Suppressor macrophage treated with lipopolysaccharide for 1 hour (primary cell): Measurements from ENCODE around the gene MTA1.
A peak's percentile ranks its signal among the peaks of the same experiment; 100 is the strongest.

Source experiments
- DNase-seq, 3 donors: peaks; one replicate each; pipeline ENCODE4 v3.0.0-alpha.2; 2020 to 2022

Gene MTA1

DNA sequence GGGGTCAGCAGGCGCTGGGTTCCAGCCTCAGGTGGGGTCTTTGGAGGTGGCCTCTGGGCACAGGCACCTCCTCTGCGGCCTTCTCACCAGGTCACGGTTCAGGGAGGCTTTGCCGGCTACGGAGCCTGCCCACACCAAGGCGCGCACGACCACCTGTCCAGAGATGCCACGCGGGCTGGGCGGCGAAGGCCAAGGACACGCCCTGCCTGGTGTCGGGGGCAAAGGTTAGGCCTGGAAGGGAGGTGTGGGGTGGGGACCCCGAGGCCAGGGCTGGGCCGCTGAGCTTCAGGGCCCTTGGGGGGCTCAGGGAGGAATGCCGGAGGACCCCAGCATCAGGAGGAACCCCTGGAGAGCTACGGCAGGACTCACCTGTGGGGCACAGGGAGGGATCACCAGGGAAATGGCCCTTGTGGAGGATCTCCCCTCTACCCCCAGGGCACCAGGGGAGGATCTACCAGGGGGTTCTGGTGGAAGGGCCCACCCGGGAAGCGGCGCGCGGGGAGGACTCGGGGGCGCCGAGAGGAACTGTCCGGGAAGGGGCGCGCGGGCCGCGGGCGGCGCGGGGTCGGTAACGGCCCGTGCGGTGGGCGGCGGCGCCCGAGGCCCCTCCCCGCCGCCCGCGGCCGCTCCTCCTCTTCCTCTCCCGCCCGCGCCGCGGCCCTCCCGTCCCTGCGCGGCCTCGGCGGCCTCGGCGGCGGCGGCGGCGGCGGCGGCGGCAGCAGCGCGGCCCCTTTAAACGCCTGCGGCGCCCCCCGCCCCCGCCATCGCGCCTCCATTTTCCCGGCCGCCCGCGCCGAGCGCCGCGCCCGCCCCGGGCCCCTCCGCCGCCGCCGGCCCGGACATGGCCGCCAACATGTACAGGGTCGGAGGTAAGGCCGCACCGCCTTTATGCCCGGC, at the start of gene MTA1:
Gene MTA1, plus strand, starts transcription at position 633 of the 897 bp plus-strand sequence. Its CDS starts 209 bp downstream, at position 842.
- DNase-seq: peak; percentile 45 to 88 (median 67)

DNA sequence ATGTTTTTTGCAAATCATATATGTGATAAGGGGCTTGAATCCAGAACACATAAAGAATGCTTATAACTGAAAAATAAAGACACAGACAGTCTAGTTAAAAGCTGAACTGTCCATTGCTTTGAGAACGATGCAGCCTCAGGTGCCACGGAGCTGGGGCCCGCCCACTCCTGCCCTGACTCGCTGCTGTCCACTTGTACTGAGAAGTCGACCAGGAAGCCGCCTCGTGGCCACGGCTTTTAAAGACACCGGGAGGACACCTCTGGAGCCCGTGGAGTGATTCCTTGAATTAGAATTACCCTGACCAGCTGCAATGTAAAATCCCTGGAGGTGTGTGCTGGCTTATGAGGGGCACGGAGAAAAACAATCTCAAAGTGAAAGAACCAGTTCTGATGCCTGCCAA, 45.2 kb upstream of the MTA1 start:
- no peak for DNase-seq

DNA sequence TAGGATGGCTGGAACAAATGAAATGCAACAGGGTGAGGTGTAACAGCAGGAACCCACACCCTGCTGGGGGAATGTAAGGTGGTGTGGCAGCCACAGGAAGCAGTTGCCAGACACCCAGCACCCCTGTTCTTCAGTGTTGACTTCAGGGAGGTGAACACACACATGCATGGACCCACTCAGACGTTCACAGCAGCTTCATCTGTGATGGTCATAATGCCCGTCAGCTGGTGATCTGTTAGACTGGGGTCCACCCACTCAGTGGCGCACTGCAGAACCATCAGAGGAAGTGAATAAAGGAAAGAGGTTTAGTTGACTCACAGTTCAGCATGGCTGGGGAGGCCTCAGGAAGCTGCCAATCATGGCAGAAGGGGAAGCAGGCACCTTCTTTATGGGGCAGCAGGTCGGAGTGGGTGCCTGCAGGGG, 44.0 kb upstream of the MTA1 start:
- peak; percentile 86 to 90 (median 87) for DNase-seq

DNA sequence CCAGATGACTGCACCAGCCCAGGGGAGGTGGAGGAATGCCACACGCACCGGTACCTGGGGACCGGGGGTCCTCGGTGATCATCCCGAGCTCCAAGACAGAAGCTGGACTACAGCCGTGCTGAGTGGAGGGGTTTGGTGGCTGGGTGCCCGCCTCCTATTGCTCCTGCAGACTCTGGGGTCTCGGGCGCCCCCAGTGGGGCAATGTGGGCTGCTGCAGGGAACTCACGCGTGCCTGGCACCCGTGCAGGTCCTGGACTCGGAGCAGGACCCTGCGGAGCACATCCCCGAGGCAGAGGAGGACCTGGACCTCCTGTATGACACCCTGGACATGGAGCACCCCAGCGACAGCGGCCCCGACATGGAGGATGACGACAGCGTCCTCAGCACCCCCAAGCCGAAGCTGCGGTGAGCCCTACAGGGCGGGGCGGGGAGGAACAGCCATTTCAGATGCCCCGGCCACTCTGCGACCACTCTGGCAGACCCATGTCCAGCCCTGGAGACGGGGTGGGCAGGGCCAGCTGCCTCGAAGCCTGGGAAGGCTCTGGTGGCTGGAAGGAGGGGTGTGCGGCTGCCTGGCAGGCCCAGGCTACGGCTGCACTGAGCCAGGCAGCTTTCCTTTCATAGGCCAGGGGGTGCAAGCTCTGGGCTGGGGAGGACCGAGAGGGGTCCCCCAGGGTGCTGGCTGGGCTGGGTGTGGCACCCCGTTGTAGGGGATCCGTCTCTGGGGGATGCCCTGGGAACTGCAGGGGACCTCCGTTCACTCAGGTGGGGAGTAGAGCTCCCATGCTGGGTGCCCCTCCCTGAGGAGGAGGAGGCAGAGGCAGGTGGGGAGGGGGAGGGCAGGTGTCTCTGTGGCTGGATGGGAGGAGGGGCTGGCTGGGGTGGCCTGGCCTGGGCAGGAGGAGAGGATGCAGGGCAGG, 42.8 kb upstream of the MTA1 start:
- DNase-seq: no peak

DNA sequence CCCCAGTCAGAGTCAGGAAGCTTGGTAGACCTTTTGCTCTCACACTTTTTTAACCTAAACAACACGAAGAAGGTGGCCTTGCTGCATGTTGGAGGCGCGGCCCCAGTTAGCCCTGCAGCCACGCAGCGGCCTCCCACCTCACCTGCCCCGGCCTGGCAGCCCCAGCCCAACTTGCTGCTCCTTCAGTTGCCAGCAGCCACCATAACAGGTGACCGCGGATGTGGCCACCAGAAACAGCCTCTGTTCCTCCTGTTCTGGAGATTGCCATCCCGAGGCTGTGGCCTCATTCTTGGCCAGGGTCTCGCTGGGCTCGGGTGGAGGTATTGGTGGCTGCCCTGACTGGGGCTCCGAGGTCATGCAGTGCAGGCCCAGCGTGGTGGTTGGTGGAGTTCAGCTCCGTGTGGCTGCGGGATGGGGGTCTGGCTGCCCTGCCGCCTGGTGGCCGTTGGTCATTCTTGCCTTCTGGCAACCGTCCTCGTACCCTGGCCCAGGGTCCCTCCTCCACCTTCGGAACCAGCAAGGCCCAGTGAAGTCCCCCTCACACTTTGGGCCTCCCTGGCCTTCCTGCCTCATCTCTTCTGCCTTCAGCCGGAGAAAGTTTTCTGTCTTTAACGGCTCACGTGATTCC, 42.0 kb upstream of the MTA1 start:
- DNase-seq: no peak

DNA sequence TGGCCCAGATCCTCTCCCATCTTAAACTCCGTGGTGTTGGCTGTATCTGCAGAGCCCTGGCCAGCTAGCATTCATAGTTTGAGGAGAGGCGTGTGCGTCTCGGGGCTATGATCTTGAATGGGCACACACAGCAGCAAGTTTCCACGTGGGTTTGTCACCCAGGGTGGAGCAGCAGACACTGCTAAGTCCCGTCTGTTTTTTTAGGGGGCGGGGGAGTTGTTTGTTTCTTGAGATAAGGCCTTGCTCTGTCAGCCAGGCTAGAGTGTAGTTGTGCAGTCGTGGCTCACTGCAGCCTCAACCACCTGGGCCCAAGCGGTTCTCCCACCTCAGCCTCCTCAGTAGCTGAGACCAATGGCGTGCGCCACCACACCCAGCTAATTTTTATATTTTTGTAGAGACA, 41.4 kb upstream of the MTA1 start:
- DNase-seq: no peak

DNA sequence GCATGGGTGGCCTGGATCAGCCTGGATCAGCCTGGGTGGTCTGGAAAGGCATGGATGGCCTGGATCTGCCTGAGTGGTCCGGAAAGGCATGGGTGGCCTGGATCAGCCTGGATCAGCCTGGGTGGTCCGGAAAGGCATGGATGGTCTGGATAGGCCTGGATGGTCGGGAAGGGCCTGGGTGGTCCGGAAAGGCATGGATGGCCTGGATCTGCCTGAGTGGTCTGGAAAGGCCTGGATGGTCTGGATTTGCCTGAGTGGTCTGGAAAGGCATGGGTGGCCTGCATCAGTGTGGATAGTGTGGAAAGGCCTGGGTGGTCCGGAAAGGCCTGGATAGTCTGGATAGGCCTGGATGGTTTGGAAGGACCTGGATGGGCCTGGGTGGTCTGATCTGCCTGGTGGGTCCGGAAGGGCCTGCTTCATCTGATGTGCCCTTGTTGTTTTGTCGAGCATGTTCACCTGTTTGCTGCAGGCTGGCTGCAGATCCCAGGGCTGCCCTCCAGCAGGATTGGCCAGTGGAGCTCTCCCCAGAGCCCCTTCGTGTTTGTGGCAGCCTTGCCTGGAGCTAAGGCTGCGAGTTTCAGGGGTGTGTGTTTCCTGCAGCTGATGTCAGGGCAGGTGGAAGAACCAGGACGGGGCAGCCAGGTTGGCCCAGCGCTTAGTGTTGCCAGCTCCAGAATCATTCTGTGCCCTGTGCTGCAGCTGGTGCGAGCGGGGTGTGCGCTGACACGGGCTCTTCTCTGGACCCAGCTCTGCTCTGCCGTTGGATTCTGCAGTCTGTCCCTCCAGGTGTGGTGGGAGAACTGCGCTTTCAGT, 40.5 kb upstream of the MTA1 start:
- no peak for DNase-seq

DNA sequence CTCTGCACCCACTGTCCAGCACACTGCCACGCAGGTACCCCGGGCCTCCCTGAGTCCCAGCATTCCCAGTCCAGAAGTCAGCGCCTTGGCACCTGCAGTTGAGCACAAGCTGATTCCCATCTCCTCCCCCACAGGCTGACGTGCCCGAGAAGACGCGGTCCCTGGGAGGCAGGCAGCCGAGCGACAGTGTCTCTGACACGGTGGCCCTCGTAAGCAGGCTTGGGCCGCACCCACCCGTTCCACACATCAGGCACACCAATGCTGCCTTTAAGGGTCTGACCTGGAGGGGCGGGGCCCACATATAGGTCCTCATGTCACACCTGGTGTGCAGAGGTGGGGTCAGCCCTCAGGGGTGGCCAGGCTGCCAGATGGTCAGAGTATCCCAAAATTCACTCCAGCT, 39.7 kb upstream of the MTA1 start:
- no peak for DNase-seq

DNA sequence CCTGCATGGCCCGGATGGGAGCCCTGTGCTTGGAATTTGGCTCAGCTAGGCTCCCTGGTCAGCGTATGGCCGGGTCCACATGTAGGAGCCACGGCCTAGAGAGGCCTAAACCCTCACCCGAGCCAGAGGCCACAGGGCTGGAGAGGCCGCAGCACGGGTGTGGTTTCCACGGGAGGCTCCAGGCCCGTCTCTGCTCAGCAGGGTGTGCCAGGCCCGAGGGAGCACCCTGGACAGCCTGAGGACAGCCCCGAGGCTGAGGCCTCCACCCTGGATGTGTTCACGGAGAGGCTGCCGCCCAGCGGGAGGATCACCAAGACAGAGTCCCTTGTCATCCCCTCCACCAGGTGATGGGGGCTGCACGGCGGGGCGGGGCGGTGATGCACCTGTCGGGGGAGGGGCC, 38.9 kb upstream of the MTA1 start:
- DNase-seq: no peak

DNA sequence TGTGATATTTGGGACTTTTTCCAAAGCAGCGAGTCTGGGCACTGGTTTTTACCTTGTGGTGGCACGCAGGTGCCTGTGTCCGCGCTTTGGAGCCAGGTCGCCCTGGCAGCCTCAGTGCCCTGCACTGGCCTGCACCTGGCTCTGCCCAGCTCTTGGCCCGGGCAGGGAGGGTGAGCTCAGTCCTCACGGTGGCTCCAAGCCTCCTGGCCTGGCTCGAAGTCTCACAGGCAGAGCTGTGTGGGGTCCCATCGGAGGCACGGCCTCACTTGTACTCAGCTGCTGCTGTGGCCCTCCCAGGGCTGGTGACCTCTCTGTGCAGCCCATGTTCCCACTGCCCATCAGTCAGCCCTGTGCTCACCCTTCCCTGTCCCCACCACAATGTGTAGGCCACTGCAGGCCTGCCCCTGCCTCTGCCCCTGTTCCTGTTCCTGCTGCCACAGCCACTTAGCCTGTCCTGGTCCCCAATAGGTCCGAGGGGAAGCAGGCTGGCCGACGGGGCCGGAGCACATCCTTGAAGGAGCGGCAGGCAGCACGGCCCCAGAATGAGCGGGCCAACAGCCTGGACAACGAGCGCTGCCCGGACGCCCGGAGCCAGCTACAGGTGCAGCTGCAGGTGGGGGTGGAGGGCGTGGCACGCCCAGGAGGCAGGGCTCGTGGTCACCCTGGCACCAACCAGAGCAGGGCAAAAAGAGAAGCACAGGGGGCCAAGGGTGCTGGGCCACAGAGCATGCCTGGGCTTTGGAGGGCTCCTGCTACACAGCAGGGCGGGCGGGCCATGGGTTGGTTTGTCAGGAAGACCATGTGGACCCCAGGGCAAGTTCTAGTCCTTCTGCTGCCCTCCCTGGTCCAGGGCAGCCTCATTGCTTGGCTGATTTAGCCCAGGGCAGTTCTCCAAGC, 37.9 kb upstream of the MTA1 start:
- no peak for DNase-seq

DNA sequence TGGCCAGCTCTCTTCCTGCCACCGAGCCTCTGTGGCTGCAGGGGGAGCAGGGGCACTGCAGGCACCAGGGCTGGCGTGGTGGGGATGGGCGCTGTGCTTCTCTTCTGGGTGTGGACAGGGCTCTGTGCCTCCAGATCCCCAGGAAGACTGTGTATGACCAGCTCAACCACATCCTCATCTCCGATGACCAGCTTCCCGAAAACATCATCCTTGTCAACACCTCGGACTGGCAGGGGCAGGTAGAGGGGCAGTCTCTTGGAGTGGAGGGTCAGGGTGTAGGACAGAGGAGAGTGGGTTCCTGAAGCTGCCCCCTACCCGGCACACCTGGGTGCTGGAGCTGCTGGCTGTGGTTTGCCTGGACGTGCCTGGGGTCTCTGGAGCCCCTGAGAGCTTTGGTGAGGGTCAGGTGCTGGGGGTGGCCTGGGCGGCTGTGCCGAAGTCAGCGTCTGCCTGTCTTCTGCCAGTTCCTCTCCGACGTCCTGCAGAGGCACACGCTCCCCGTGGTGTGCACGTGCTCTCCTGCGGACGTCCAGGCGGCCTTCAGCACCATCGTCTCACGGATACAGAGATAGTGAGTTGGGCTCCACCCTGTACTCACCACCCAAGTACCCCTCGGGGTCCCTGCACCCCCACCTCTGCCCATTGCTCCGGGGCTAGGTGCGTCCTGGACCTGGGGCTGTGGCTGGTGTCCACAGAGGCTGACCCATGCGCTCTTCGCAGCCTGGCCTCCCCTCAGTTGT, 37.1 kb upstream of the MTA1 start:
- no peak for DNase-seq

DNA sequence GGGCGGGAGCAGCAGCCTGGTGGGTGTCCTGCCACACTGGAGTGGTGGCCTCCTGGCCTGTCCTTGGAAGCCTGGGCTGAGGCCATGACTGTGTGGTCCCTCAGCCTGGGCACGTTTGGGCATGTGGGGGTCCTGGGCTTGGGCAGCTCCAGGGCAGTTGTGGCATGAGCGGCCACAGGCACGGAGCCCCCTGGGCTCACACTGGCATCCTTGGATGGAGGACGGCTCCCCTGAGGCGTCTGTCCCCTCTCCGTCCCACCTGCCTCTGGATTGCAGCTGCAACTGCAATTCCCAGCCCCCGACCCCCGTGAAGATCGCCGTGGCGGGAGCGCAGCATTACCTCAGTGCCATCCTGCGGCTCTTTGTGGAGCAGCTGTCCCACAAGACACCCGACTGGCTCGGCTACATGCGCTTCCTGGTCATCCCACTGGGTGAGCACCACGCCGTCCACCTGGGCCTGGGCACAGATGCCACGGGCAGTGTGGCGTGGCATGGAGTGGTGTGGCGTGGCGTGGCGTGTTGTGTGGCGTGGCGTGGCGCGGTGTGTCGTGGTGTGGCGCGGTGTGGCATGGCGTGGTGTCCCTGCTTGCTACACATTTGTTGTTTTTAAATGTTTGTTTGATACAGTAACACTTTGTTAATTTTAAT, 36.4 kb upstream of the MTA1 start:
- no peak for DNase-seq

DNA sequence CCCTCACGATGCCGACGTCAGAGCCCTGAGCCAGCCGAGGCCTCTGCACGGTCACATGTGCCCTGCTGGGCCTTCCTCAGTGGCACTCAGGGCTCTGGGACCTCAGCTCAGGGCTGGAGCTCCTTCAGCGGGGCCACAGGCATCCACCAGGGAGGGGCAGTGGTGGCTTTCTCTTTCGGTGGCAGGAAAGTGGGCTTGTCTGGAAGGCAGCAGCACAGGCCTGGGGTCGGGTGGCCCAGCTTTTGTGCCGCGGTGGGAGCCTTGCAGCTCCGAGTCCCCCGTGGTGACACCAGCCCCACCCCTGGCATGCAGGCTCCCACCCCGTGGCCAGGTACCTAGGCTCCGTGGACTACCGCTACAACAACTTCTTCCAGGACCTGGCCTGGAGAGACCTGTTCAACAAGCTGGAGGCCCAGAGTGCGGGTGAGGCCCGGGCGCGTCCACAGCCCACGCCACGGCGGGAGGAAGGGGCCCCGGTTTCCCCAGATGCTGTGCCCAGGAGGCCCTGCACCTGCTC, 35.5 kb upstream of the MTA1 start:
- DNase-seq: no peak

DNA sequence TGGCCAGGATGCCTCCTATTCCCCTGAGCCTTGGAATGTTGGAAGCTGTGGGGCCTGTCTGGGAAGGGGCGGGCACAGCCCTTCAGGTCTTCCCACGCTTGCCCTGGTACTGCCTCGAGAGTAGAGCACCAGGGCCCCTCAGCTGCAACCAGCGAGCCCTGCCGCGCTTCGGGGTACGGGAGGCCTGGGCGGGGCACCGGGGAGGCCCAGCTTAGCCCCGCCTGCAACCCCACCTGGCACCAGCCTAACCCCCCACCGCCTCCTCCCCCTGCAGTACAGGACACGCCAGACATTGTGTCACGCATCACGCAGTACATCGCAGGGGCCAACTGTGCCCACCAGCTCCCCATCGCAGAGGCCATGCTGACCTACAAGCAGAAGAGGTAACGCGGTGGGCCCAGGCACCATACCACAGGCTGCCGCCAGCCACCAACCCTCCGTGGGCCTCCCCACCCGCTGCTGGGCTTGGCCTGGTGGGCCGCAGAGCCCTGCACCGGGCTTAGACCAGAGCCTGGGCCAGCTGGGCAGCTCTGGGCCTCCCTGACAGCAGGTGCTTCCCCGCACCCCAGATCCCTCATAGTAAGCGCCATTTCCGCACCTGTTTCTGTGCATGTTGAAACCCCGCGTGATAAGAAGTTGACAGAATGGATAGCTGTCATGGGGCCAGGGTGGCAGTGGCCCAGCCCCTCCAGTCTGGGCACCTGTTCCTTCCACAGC, 34.9 kb upstream of the MTA1 start:
- no peak for DNase-seq

DNA sequence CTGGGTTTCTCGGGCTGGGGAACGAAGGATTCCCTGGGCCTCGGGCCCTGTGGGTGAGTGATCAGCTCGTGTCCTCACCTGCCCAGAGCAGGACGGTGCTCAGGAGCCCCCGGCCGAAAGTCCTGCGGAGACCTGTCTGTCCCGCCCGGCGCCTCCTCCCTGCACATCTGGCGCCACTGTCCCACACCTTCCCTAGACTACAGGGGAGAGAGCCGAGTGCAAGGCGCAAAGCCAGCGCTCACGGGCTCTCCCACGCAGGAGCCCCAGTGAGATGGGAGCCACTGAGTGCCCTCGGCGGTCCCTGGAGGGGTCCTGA, 34.3 kb upstream of the MTA1 start:
- DNase-seq: no peak

DNA sequence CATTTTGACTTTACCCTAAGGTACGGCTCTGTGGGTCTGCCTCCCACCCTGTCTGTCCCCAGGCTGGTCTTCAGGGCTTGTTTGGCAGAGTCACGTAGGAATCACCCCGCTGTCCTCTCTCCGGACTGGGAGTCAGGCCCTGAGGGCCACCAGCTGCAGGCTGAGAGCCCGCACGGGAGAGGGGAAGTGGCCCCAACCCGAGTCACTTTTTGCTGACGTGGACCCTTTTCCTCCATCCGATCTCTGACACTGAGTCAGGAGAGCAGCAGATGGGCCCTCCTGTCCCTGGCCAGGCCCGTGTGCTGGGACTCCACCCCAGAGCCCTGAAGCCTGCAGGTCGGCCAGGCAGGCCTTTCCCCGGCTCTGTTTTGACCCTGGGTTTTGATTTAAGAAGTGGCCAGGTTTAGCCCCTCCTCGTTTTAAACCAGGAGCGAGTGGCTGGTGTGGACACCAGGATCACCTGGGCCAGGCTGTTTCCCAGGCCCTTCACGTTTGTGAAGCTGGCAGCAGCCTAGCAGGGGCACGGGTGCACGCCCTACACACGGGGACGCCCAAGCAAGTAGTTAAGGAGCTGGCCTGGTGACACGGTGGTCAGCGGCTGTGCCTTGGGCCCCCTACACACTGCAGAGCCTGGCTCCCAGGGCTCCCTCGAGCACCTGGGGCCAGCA, 33.8 kb upstream of the MTA1 start:
- peak; percentile 55 to 70 (median 67) for DNase-seq

DNA sequence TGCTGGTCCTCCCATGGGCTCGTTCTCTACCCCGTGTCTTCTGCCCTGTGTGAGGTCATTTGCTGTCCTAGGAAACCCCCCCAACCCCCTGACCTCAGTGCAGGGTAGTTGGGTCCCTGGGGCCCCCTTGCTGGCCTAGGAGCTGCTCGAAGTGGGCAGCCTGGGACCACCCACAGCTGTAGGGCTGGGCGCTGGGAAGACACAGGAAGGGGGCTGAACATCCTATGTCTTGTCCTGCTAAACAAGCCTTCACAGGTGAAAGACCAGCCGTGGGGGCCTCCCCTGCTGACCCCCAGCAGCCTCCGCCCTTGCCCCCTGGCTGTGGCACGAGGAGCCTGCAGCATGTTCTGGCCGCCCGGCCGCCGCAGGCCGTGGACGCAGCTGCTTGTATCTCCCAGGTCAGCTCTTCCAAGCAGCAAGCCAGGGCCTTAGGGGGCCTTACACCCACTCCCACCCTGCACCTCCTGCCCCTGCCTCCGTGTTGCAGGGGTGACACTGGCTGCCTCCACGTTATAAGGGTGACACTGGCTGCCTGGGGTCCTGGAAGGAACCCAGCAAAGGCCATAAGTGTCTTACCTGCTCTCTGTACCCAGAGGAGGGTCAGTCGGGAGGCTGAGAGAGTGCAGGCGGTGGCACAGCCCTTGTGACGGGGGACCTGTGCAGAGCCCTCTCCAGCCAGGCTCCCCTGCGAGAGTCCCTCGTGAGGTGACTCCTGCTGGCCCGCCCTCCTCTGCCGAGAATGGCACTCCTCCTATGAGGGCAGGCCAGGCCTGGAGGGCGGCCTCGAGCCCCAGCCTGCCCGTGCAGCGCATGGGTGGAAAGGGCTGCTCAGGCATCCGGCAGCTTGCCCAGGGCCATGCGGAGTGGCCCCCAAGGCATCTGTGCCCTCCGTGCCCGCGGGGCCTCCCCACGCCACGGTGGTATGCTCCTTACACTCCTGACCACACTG, 32.8 kb upstream of the MTA1 start:
- no peak for DNase-seq
